K562 (cell line): ENCODE measurements around the gene VWA8. TPM values are rescaled to one million over a fixed set of nuclear protein-coding genes. Genes with fewer than 3 reads are reported as not detected.

Experiments used
- ATAC-seq: fragments of 200-7000 bp; cut with Tn5 transposase; 3 replicates; pipeline ENCODE4 v1.9.1; 2020; ENCODE audit warnings: moderate library complexity
- BruUV-seq: library from RNA; stranded (reverse); fragments of 400-500 nt; replicated peaks from 2 replicates; lab custom pipeline; 2021; lab: Mats Ljungman, UMichigan
- CTCF ChIA-PET: fragments of 300-600 bp; formaldehyde crosslinking; extraction: SDS; loops from one replicate; lab custom pipeline; 2021; ENCODE audit warnings: low intra/inter-chr PET ratio; lab: Yijun Ruan, JAX
- POLR2A ChIA-PET: fragments of 300-600, 350-650 bp; sonication (Branson Sonifier 250); formaldehyde crosslinking; extraction: SDS; loops from one replicate; lab custom pipeline; 2021; ENCODE audit warnings: antibody characterized with exemption, inconsistent platforms; lab: Yijun Ruan, JAX
- DNase-seq, 4 experiments: peaks; one replicate each; pipeline versions ENCODE4 v3.0.0 to v3.0.0-alpha.2; 2011 to 2018; ENCODE audit warnings: low spot score in 3 of 4, mixed read lengths in 3 of 4; ENCODE audit errors: extremely low read depth in 1 of 4
- FAIRE-seq: peaks from 2 replicates; lab custom pipeline; 2011; peaks lifted over from hg19 to GRCh38; lab: Jason Lieb, UNC
- H2AFZ ChIP-seq: 2 replicates; pipeline ENCODE4 v1.6.0; 2011; ENCODE audit warnings: low read depth, low read length, control low read depth, inconsistent platforms
- H3K27ac ChIP-seq: fragments of 200-600 bp; 3 replicates; pipeline ENCODE4 v1.8.0; 2011; ENCODE audit warnings: low read depth, mild to moderate bottlenecking, control low read depth, inconsistent platforms, low read length, moderate library complexity, mixed read lengths; ENCODE audit errors: extremely low read depth
- H3K27me3 ChIP-seq, 2 experiments: fragments of 300-600 bp in 1 of 2; 2 replicates in 1 of 2; 3 replicates in 1 of 2; pipeline versions ENCODE4 v1.6.0 to v1.8.0; 2011; ENCODE audit warnings: inconsistent platforms in 2 of 2, low read length in 2 of 2, mild to moderate bottlenecking in 1 of 2, mixed read lengths in 1 of 2, moderate library complexity in 1 of 2; ENCODE audit not compliant: control insufficient read depth in 2 of 2, insufficient read depth in 2 of 2
- H3K36me3 ChIP-seq: fragments of 300-600 bp; 3 replicates; pipeline ENCODE4 v1.8.0; 2011; ENCODE audit warnings: mild to moderate bottlenecking, low read length, inconsistent platforms; ENCODE audit not compliant: control insufficient read depth, insufficient read depth
- H3K4me1 ChIP-seq, 2 experiments: fragments of 200-600 bp in 1 of 2; replicated peaks in 1 of 2; 2 replicates in 1 of 2; 3 replicates in 1 of 2; pipeline versions ENCODE4 v1.5.1 to v1.8.0; 2011; ENCODE audit warnings: inconsistent platforms in 2 of 2, low read length in 2 of 2, mild to moderate bottlenecking in 1 of 2, mixed read lengths in 1 of 2, moderate library complexity in 1 of 2; ENCODE audit not compliant: control insufficient read depth in 2 of 2, insufficient read depth in 2 of 2
- H3K4me2 ChIP-seq: 2 replicates; pipeline ENCODE4 v1.6.1; 2011; ENCODE audit warnings: low read length, control low read depth, inconsistent platforms, mixed read lengths; ENCODE audit not compliant: insufficient read depth
- H3K4me3 ChIP-seq: fragments of 200-600 bp; sonication (generic), shearing (Covaris generic); 2 replicates; pipeline ENCODE4 v1.5.1; 2016; ENCODE audit warnings: control low read depth, inconsistent platforms
- H3K79me2 ChIP-seq: fragments of 200-600 bp; 3 replicates; pipeline ENCODE4 v1.8.0; 2011; ENCODE audit warnings: low read length, inconsistent platforms; ENCODE audit not compliant: control insufficient read depth, insufficient read depth
- H3K9ac ChIP-seq, 2 experiments: 2 replicates each; pipeline versions ENCODE4 v1.6.0 to v1.6.1; 2011; ENCODE audit warnings: low read depth in 2 of 2, low read length in 2 of 2, control low read depth in 1 of 2, inconsistent platforms in 1 of 2, mild to moderate bottlenecking in 1 of 2, mixed read lengths in 1 of 2; ENCODE audit not compliant: insufficient read depth in 1 of 2
- H3K9me1 ChIP-seq: one replicate; pipeline ENCODE4 v1.6.0; 2011; ENCODE audit warnings: inconsistent platforms, mild to moderate bottlenecking, low read length, moderate library complexity; ENCODE audit not compliant: control insufficient read depth, insufficient read depth
- H3K9me3 ChIP-seq: replicated peaks from 2 replicates; pipeline ENCODE4 v1.5.1; 2011; ENCODE audit warnings: low read depth, low read length, inconsistent platforms; ENCODE audit not compliant: control insufficient read depth, insufficient read depth
- H4K20me1 ChIP-seq: replicated peaks from 2 replicates; pipeline ENCODE4 v1.6.1; 2011; ENCODE audit warnings: low read length, inconsistent platforms, mixed read lengths; ENCODE audit not compliant: control insufficient read depth, insufficient read depth
- BCL6 ChIP-seq: fragments of 250-450 bp; sonication (Bioruptor Pico); IDR thresholded peaks from 2 replicates; pipeline ENCODE4 v1.4.0; 2020
- BCOR ChIP-seq: fragments of 450-650 bp; IDR thresholded peaks from 2 replicates; pipeline ENCODE4 v1.6.1; 2016
- NCOA6 ChIP-seq: fragments of 450-650 bp; IDR thresholded peaks from 2 replicates; pipeline ENCODE4 v1.6.1; 2017; ENCODE audit warnings: mild to moderate bottlenecking
- NFYB ChIP-seq: IDR thresholded peaks from 2 replicates; pipeline ENCODE4 v1.6.1; 2011; ENCODE audit warnings: mild to moderate bottlenecking, moderate library complexity; ENCODE audit not compliant: insufficient read length; ENCODE audit errors: extremely low read depth
- RCOR1 ChIP-seq, 2 experiments: IDR thresholded peaks; 2 replicates each; pipeline ENCODE4 v1.6.1; 2012; ENCODE audit warnings: low read depth in 2 of 2, low read length in 2 of 2, borderline replicate concordance in 1 of 2, improper control_type of control experiment in 1 of 2
- SAP30 ChIP-seq: fragments of 200-600 bp; sonication (generic); IDR thresholded peaks from 2 replicates; pipeline ENCODE4 v1.6.1; 2012; ENCODE audit warnings: borderline replicate concordance, low read depth, mild to moderate bottlenecking, moderate library complexity, low read length, control low read depth, inconsistent platforms; ENCODE audit not compliant: insufficient read depth, poor library complexity, severe bottlenecking
- SMAD4 ChIP-seq: fragments of 250-450 bp; sonication (Bioruptor Pico); conservative IDR thresholded peaks from 2 replicates; pipeline ENCODE4 v1.8.0; 2021; ENCODE audit warnings: inconsistent platforms, mild to moderate bottlenecking, moderate library complexity
- WGBS: fragments of 100-300 bp; shearing (Covaris generic); methylation state at CpG from one replicate; pipeline ENCODE4 v1.1.6; 2016; ENCODE audit warnings: low coverage, mixed read lengths; ENCODE audit not compliant: insufficient coverage; ENCODE audit errors: missing lambda C conversion rate; 5-methylcytosine and 5-hydroxymethylcytosine counted together
- in situ Hi-C: fragments of 300-500 bp; cut with MboI; formaldehyde crosslinking; loops from 4 replicates; pipeline ENCODE4 v1.15.0; 2018; ENCODE audit warnings: inconsistent platforms, mixed read lengths
- intact Hi-C: fragments of 100-400 bp; cut with micrococcal nuclease; formaldehyde crosslinking; loops from 2 replicates; pipeline ENCODE4 v1.14.2; 2022
- polyA plus RNA-seq, 8 experiments: library from polyadenylated mRNA; depleted of rRNA in 4 of 8; stranded (reverse) in 5 of 8; unstranded in 3 of 8; fragments of >200 nt; fragmentation: Nextera tagmentation in 2 of 8; fragmentation: Illumina TruSeq in 1 of 8; extraction: Ambion mirVana in 2 of 8; extraction: Trizol in 1 of 8; gene quantifications; 2 replicates each; pipeline versions ENCODE4 v1.2.1 to v1.2.3, GENCODE V29; 2011 to 2014; ENCODE audit warnings: inconsistent platforms in 1 of 8, missing spikeins in 1 of 8
- total RNA-seq, 7 experiments: library from RNA; depleted of rRNA in 6 of 7; stranded (reverse); fragments of >200 nt in 6 of 7; fragmentation: Illumina TruSeq in 2 of 7; extraction: Trizol in 2 of 7; gene quantifications; 2 replicates each; pipeline versions ENCODE4 v1.2.1 to v1.2.3, GENCODE V29; 2011 to 2021; ENCODE audit warnings: low replicate concordance in 1 of 7
- TF ChIP-seq, protein P1 (sequence below): fragments of 250-450 bp; sonication (Bioruptor Pico); IDR thresholded peaks from 2 replicates; pipeline ENCODE4 v1.8.0; 2021; ENCODE audit warnings: moderate library complexity, mild to moderate bottlenecking, inconsistent platforms
- TF ChIP-seq, protein P2 (sequence below): fragments of 450-650 bp; formaldehyde crosslinking; IDR thresholded peaks from 2 replicates; pipeline ENCODE4 v1.4.0; 2020; ENCODE audit warnings: mild to moderate bottlenecking
- TF ChIP-seq, protein P3 (sequence below): sonication (generic); IDR thresholded peaks from 2 replicates; pipeline ENCODE4 v1.6.1; 2016
- TF ChIP-seq, protein P4 (sequence below): sonication (generic); formaldehyde crosslinking; IDR thresholded peaks from 2 replicates; pipeline ENCODE4 v1.8.0; 2022; ENCODE audit warnings: missing genetic modification reagents, mild to moderate bottlenecking, moderate library complexity, borderline replicate concordance
- TF ChIP-seq, protein P5 (sequence below): fragments of 450-650 bp; IDR thresholded peaks from 2 replicates; pipeline ENCODE4 v1.6.1; 2017; ENCODE audit warnings: antibody characterized with exemption, mild to moderate bottlenecking

Gene VWA8
- total and polyA plus RNA-seq, 9 of the 15 experiments (the other 6 are each of a cell fraction or from before 2014, with no cell fraction given) = 2.1 to 18.5 (median 13.3) TPM

DNA sequence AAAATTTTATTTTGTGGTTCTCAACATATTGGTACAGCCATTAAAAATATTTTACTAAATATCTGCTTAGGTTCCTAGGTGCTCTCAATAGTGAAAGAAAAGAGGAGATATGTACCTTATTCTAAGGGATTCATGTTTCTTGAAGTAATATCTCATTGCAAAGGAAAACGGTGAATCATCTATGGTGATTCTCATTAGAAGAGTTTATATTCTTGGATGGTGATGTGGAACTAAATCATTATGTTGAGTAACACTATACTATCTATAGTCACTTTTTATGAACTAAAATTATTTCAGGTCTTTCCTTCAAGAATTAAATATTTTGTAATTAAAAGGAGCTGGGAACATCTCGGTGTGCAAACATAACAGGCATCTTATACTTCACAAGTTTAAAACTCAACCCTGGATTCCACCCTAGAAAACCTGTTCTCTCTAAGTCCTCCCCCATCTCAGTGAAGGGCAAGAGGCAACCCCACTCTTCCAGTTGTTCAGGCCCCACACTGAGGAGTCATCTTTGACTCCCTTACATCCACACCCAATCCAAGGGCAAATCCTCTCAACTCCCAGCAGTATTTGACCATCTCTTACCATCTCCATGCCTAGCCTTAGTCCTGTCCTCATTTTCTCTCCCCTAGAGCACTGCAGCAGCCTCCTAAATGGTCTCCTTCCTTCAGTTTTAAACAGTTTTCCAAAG is 363.4 kb downstream of the VWA8 start:
- no TSS peak for BruUV-seq
- WGBS = 91% methylated on average over 2 of the region's 2 CpGs
- no peak overlapping the region for H2AFZ ChIP-seq
- intact Hi-C loops (no loop called here), in situ Hi-C loops (no loop called here)
- POLR2A ChIA-PET = no interaction called here
- no peak overlapping the region for H3K4me2 ChIP-seq
- FAIRE-seq (no peak), ATAC-seq (no peak), DNase-seq (no peak)
- CTCF ChIA-PET = no interaction called here
- no peak overlapping the region for H3K4me3 ChIP-seq
- H3K4me1 ChIP-seq = no peaks in the 10 kb centered on the region
- H3K9me1 ChIP-seq = no peaks in the 10 kb centered on the region
- H3K36me3 ChIP-seq = 0 out of 3 replicates have a peak, but pooled peaks cover 4% of the 10 kb centered on the region
- H3K79me2 ChIP-seq = no peaks in the 10 kb centered on the region
- H4K20me1 ChIP-seq = no peaks in the 10 kb centered on the region
- H3K9me3 ChIP-seq = no peaks in the 10 kb centered on the region
- no peak overlapping the region for H3K27ac ChIP-seq
- H3K9ac ChIP-seq = no peak overlapping the region
- no peaks in the 10 kb centered on the region for H3K27me3 ChIP-seq
- no peak for TF ChIP-seq SMAD4 (CRISPR knock-in tag)
- TF ChIP-seq, protein P1, sequence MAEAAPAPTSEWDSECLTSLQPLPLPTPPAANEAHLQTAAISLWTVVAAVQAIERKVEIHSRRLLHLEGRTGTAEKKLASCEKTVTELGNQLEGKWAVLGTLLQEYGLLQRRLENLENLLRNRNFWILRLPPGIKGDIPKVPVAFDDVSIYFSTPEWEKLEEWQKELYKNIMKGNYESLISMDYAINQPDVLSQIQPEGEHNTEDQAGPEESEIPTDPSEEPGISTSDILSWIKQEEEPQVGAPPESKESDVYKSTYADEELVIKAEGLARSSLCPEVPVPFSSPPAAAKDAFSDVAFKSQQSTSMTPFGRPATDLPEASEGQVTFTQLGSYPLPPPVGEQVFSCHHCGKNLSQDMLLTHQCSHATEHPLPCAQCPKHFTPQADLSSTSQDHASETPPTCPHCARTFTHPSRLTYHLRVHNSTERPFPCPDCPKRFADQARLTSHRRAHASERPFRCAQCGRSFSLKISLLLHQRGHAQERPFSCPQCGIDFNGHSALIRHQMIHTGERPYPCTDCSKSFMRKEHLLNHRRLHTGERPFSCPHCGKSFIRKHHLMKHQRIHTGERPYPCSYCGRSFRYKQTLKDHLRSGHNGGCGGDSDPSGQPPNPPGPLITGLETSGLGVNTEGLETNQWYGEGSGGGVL = no peak
- no peak for TF ChIP-seq NCOA6
- TF ChIP-seq BCOR = no peak
- TF ChIP-seq, protein P2, sequence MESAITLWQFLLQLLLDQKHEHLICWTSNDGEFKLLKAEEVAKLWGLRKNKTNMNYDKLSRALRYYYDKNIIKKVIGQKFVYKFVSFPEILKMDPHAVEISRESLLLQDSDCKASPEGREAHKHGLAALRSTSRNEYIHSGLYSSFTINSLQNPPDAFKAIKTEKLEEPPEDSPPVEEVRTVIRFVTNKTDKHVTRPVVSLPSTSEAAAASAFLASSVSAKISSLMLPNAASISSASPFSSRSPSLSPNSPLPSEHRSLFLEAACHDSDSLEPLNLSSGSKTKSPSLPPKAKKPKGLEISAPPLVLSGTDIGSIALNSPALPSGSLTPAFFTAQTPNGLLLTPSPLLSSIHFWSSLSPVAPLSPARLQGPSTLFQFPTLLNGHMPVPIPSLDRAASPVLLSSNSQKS = no peak
- TF ChIP-seq SAP30 = no peak
- TF ChIP-seq BCL6 (CRISPR knock-in tag) = no peak
- TF ChIP-seq, protein P3, sequence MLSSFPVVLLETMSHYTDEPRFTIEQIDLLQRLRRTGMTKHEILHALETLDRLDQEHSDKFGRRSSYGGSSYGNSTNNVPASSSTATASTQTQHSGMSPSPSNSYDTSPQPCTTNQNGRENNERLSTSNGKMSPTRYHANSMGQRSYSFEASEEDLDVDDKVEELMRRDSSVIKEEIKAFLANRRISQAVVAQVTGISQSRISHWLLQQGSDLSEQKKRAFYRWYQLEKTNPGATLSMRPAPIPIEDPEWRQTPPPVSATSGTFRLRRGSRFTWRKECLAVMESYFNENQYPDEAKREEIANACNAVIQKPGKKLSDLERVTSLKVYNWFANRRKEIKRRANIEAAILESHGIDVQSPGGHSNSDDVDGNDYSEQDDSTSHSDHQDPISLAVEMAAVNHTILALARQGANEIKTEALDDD = no peak
- no peak for TF ChIP-seq NFYB
- no peak for TF ChIP-seq RCOR1 (IDR thresholded peaks at IDR 0.05; ENCODE audit: borderline replicate concordance in 1 of 2, low read depth in 2 of 2, low read length in 2 of 2)
- TF ChIP-seq, protein P4, sequence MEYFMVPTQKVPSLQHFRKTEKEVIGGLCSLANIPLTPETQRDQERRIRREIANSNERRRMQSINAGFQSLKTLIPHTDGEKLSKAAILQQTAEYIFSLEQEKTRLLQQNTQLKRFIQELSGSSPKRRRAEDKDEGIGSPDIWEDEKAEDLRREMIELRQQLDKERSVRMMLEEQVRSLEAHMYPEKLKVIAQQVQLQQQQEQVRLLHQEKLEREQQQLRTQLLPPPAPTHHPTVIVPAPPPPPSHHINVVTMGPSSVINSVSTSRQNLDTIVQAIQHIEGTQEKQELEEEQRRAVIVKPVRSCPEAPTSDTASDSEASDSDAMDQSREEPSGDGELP (CRISPR knock-in tag) = no peak
- TF ChIP-seq, protein P5, sequence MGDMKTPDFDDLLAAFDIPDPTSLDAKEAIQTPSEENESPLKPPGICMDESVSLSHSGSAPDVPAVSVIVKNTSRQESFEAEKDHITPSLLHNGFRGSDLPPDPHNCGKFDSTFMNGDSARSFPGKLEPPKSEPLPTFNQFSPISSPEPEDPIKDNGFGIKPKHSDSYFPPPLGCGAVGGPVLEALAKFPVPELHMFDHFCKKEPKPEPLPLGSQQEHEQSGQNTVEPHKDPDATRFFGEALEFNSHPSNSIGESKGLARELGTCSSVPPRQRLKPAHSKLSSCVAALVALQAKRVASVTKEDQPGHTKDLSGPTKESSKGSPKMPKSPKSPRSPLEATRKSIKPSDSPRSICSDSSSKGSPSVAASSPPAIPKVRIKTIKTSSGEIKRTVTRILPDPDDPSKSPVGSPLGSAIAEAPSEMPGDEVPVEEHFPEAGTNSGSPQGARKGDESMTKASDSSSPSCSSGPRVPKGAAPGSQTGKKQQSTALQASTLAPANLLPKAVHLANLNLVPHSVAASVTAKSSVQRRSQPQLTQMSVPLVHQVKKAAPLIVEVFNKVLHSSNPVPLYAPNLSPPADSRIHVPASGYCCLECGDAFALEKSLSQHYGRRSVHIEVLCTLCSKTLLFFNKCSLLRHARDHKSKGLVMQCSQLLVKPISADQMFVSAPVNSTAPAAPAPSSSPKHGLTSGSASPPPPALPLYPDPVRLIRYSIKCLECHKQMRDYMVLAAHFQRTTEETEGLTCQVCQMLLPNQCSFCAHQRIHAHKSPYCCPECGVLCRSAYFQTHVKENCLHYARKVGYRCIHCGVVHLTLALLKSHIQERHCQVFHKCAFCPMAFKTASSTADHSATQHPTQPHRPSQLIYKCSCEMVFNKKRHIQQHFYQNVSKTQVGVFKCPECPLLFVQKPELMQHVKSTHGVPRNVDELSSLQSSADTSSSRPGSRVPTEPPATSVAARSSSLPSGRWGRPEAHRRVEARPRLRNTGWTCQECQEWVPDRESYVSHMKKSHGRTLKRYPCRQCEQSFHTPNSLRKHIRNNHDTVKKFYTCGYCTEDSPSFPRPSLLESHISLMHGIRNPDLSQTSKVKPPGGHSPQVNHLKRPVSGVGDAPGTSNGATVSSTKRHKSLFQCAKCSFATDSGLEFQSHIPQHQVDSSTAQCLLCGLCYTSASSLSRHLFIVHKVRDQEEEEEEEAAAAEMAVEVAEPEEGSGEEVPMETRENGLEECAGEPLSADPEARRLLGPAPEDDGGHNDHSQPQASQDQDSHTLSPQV = no peak
